Lower leg skin (tissue), 3 donors: ENCODE results near the gene MBD4.

Experiments
- CTCF ChIP-seq, 3 donors: fragments of 450-650 bp; IDR thresholded peaks; one replicate each; pipeline ENCODE4 v1.5.1; 2016; ENCODE audit warnings: antibody characterized with exemption in 3 of 3, mild to moderate bottlenecking in 3 of 3, moderate library complexity in 2 of 3
- POLR2A ChIP-seq, 2 donors: fragments of 450-650 bp; IDR thresholded peaks; one replicate each; pipeline ENCODE4 v1.6.1; 2016 to 2017; ENCODE audit warnings: antibody characterized with exemption in 2 of 2, mild to moderate bottlenecking in 1 of 2, moderate library complexity in 1 of 2

GRCh38 chr3:129412542-129413198 is 27.1 kb downstream of the MBD4 start:
- TF ChIP-seq CTCF (IDR thresholded peaks at IDR 0.05) (no peak), POLR2A (IDR thresholded peaks at IDR 0.05) (no peak)
